ENCODE data around the gene COBL.

Gene COBL

DNA sequence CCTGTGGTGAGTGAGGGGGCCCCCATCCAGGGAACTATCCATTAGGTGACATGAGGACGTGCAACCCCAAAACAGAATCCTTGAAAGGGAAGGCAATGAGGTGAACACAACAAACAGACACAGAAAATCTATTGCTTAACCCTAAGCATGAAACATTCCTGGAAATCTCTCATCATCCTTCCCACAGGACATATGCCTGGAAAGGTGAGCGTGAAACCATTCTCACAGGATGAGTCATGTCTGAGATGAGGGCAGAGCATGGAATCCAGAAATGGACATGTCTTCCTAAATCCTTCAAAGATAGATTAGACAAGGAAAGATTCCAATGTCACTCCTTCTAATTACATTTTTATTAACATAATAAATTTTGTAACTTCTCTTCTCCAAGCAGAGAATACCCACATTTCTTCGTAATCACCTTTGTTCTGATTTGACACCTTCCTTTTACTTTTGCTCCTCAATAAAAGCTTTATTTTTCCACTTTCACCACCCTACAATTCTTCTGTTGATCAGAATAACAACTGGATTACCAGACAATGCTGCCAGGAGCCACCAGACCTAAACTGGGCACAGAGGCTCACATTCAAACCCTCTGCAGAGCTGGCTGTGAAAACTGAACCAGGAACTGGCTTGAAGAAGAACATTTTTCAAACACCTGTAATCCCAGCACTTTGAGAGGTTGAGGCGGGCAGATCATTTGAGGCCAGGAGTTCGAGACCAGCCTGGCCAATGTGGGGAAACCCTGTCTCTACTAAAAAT, 67.2 kb downstream of the COBL start:
- TF ChIP-seq, protein P1, sequence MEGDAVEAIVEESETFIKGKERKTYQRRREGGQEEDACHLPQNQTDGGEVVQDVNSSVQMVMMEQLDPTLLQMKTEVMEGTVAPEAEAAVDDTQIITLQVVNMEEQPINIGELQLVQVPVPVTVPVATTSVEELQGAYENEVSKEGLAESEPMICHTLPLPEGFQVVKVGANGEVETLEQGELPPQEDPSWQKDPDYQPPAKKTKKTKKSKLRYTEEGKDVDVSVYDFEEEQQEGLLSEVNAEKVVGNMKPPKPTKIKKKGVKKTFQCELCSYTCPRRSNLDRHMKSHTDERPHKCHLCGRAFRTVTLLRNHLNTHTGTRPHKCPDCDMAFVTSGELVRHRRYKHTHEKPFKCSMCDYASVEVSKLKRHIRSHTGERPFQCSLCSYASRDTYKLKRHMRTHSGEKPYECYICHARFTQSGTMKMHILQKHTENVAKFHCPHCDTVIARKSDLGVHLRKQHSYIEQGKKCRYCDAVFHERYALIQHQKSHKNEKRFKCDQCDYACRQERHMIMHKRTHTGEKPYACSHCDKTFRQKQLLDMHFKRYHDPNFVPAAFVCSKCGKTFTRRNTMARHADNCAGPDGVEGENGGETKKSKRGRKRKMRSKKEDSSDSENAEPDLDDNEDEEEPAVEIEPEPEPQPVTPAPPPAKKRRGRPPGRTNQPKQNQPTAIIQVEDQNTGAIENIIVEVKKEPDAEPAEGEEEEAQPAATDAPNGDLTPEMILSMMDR (conservative IDR thresholded peaks at IDR 0.05), result no peak
- H3K27ac ChIP-seq, result no peak overlapping the region

DNA sequence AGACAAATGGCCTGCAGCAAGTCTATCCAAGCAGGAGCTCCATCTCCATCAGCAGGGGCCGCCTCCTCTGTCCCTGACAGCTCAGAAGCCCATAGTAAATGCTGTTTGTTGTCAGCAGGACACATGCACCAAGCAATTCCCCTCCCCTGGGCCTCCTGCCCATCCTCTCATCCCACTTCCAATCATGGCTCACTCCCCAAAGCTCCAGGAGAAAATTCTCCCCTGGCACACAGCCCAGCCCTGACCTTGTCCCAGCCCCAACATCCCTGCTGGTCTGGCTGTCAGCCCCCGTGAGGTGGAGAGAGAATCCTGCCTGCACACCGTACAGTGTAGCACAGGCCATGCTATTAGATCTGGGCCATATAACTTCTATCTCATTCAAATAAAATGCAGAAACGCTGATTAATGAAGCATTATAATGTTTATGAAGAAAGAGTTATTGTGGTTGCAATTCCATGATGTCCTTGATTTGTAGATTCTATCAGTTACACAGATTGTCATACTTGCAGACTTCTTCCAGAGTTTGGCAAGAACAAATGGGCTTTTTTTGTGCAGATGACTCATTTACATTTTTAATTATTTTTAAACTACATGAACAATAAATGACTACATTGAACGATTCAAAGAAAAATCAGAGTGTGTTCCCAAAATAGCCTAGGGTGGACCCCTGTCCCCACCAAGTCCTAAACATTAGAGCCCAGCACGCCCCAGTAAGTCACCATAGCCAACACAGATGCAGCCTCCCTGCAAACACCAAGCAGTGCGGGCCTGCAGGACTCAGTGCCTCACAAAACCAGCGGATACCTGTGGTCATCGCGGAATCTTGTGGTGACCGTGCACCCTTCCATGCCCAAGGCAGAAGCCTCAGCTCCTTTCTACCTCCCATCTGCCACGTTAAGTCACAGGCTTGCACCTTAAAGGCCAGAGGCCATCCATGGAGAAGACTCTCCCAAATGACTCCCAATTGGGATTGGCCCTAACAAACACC, 70.1 kb downstream of the COBL start:
- TF ChIP-seq, protein P1 (conservative IDR thresholded peaks at IDR 0.05), result no peak
- H3K27ac ChIP-seq, result no peak overlapping the region

DNA sequence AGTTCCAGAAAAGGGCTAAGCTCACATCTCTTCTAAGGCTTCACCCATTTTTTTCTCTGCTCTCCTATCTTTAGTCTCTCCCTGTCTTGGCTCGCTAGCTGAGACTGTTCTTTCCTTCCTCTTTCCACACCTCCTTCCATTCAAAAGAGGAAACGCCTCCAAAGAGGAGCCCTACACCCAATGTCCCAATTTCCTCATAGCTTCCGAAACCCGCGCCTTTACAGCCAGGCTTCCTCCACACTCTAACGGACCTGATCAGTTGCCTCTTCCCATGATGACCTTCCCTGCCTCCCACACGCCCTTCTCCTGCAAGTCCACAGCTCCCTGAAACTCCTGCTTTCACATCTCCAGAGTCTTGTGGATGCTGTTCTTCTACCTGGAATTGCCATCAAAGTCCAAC, 71.7 kb downstream of the COBL start:
- TF ChIP-seq, protein P1 (conservative IDR thresholded peaks at IDR 0.05), result no peak
- H3K27ac ChIP-seq, result no peak overlapping the region

DNA sequence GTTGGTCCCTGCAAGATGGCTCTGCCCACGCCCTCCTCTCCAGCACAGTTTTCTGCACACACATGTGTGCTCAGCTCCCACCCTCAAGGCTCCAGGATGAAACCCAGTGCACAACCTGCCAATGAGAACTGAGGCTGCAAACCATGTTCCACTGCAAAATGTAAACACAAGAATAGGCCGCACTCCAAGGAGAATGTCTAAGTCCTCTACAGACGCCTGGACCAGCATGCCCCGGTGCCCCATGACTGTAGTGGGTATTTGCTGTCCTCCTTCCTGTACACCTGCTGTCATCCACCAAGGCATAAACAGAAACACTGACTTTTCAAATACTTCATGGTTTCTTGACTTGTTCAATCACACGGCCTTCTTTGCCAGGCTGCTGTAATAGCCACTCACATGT, 72.6 kb downstream of the COBL start:
- no peak overlapping the region for H3K27ac ChIP-seq
- TF ChIP-seq, protein P1 (conservative IDR thresholded peaks at IDR 0.05), result no peak

DNA sequence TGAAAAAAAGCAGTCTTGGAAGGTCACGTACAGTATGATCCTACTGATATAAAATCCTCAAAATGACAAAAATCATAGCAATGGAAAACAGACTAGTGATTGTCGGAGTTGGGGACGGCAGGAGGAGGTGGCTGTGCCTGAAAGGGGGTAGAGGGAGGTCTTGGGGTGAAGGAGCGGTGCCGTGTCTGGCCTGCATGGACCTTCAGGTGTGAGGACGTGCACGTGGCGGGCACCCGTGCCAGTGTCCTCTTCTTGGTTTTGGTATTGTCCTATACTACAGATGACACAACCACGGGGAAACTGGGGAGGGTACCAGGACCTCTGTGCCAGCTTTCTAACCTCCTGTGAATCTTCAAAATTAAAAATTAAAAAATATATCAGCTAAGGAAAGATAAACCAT, 73.0 kb downstream of the COBL start:
- TF ChIP-seq, protein P1 (conservative IDR thresholded peaks at IDR 0.05), result no peak
- H3K27ac ChIP-seq, result no peak overlapping the region

DNA sequence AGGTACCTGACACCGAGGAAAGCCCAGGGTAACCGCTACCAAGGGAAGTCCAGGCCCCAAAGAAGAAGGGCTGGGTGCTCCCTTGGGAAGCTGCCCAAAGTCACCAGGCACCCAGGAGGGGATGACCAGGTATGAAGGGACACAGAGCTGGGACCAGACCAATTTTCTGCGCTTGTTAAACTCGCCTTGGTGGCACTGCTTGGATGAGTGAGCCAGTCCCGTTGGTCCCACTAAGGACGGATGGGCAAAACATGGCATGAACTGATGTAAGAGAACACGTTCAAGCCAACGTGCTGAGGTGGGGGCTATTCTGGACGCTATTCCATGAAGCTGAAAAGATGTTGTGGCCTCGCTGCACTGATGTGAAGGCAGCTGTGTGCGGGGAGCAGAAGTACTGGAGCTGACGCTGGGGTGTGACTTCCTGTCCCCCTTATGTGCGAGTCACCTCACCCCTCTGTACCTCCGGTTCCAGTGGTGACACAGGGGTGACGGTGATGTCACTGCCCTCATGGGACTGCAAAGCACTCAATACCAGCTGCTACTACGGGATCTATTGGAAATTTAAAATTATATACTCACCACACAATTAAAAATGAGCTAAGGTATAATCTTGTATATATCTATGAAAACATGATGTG, 73.6 kb downstream of the COBL start:
- TF ChIP-seq, protein P1 (conservative IDR thresholded peaks at IDR 0.05), result no peak
- H3K27ac ChIP-seq, result no peak overlapping the region

Data from VCaP (cell line).